Fibroblast of mammary gland (primary cell): ENCODE results near the gene FYCO1.

ENCODE experiments used
- DNase-seq: peaks from one replicate; pipeline ENCODE4 v3.0.0-alpha.2; 2010; ENCODE audit warnings: low read depth
- H3K4me3 ChIP-seq: 2 replicates; pipeline ENCODE4 v1.5.1; 2011; ENCODE audit warnings: low read depth, mild to moderate bottlenecking, low read length, moderate library complexity; ENCODE audit not compliant: control insufficient read depth
- CTCF ChIP-seq: conservative IDR thresholded peaks from 2 replicates; pipeline ENCODE4 v1.5.1; 2011; ENCODE audit warnings: low read depth, low read length, inconsistent platforms; ENCODE audit not compliant: control insufficient read depth, insufficient read depth

FYCO1 gene

GRCh38 chr3:46021516-46021915 lies 25.9 kb upstream of the FYCO1 start:
- no peak for DNase-seq
- H3K4me3 ChIP-seq, result no peak overlapping the region
- no peak for TF ChIP-seq CTCF

- no peak for DNase-seq
- TF ChIP-seq CTCF, result no peak
- H3K4me3 ChIP-seq, result no peak overlapping the region
Measured at GRCh38 chr3:46020766-46021510, 25.3 kb upstream of the FYCO1 start.

GRCh38 chr3:46019707-46020106 lies 24.1 kb upstream of the FYCO1 start:
- peak; percentile 10 for DNase-seq
- no peak overlapping the region for H3K4me3 ChIP-seq

GRCh38 chr3:46017720-46018119 lies 22.1 kb upstream of the FYCO1 start:
- DNase-seq, result peak; percentile 56
- H3K4me3 ChIP-seq, result no peak overlapping the region
- no peak for TF ChIP-seq CTCF

More at GRCh38 chr3:46019707-46020106, 24.1 kb upstream of the FYCO1 start:
- TF ChIP-seq CTCF, result no peak

- TF ChIP-seq CTCF, result no peak
- H3K4me3 ChIP-seq, result no peak overlapping the region
- no peak for DNase-seq
Measured at GRCh38 chr3:46013316-46014094, 17.9 kb upstream of the FYCO1 start.

- H3K4me3 ChIP-seq, result no peak overlapping the region
- no peak for TF ChIP-seq CTCF
- DNase-seq, result no peak
Measured at GRCh38 chr3:46012246-46012645, 16.6 kb upstream of the FYCO1 start.
